ENCODE data around the gene CIDEC. TPM values are rescaled to one million over a fixed set of nuclear protein-coding genes. Genes with fewer than 3 reads are reported as not detected.

CIDEC gene
- total and polyA plus RNA-seq, 4 donors: 0.28 to 4.2 (median 0.59) TPM; not detected in 1

DNA sequence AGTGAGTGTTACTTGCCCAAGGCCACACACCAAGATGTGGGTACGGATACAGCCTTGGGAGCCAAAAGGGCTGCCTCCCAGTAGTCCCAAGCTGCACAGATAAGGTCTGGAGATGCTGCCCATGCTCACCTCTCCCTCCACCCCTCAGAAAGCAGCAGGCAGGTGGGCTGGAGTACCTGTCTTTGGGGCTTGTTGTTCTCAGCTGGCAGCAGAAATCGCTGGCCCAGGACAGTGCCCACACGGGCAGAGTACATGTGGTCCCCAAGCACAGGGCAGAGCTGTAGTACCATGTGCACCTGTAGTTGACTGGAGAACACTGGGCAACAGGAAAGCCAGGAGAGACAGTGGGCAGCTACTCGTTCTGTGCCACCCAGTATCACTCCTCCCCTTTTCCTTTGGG is 41.2 kb downstream of the CIDEC start:
- TF ChIP-seq NR2F2 (IDR thresholded peaks at IDR 0.05) (no peak), YY1 (IDR thresholded peaks at IDR 0.05) (no peak), CTCF (IDR thresholded peaks at IDR 0.05; ENCODE audit: low read depth, low read length, missing input control) (no peak), RXRA (IDR thresholded peaks at IDR 0.05) (no peak), HNF4G (IDR thresholded peaks at IDR 0.05) (no peak), FOXA2 (IDR thresholded peaks at IDR 0.05) (no peak), SP1 (IDR thresholded peaks at IDR 0.05) (no peak), EGR1 (IDR thresholded peaks at IDR 0.05; ENCODE audit: low read depth in 2 of 2) (no peak), GABPA (IDR thresholded peaks at IDR 0.05 in 1 of 2, conservative IDR thresholded peaks at IDR 0.05 in 1 of 2) (no peak), JUND (IDR thresholded peaks at IDR 0.05) (no peak)
- Histone ChIP-seq H3K27me3 (ENCODE audit: control insufficient read depth in 4 of 4, insufficient read depth in 4 of 4, low read length in 3 of 4) (no peaks in the 10 kb centered on the region), H3K27ac (ENCODE audit: low read depth in 1 of 2, low read length in 2 of 2) (no peak overlapping the region), H3K36me3 (ENCODE audit: control insufficient read depth in 4 of 4, insufficient read depth in 3 of 4, low read depth in 1 of 4, low read length in 3 of 4) (peaks cover 4 to 38% (median 18%) of the 10 kb centered on the region in 4 donors), H3K4me1 (ENCODE audit: control insufficient read depth in 4 of 4, insufficient read depth in 4 of 4, low read length in 3 of 4) (peaks cover 2 to 10% (median 6%) of the 10 kb centered on the region in 4 donors), H3K9ac (ENCODE audit: low read depth in 1 of 2, low read length in 2 of 2) (no peak overlapping the region), H3K9me3 (ENCODE audit: control insufficient read depth in 4 of 4, low read length in 3 of 4) (no peaks in the 10 kb centered on the region), H3K4me3 (ENCODE audit: low read depth in 1 of 3, low read length in 3 of 3) (no peak overlapping the region)
- no peak for DNase-seq (ENCODE audit: low spot score)
- 91% methylated on average over 4 of the region's 4 CpGs for WGBS

- H3K9me3 ChIP-seq (ENCODE audit: control insufficient read depth in 4 of 4, low read length in 3 of 4): no peaks in the 10 kb centered on the region
- H3K4me3 ChIP-seq (ENCODE audit: low read depth in 1 of 3, low read length in 3 of 3): no peak overlapping the region
- DNase-seq (ENCODE audit: low spot score): no peak
- no peak overlapping the region for H3K27ac ChIP-seq (ENCODE audit: low read depth in 1 of 2, low read length in 2 of 2)
- no peaks in the 10 kb centered on the region for H3K27me3 ChIP-seq (ENCODE audit: control insufficient read depth in 4 of 4, insufficient read depth in 4 of 4, low read length in 3 of 4)
- no peak overlapping the region for H3K9ac ChIP-seq (ENCODE audit: low read depth in 1 of 2, low read length in 2 of 2)
- peaks cover under 1 to 5% (median 2%) of the 10 kb centered on the region in 4 donors for H3K4me1 ChIP-seq (ENCODE audit: control insufficient read depth in 4 of 4, insufficient read depth in 4 of 4, low read length in 3 of 4)
- peaks cover 4 to 39% (median 18%) of the 10 kb centered on the region in 4 donors for H3K36me3 ChIP-seq (ENCODE audit: control insufficient read depth in 4 of 4, insufficient read depth in 3 of 4, low read depth in 1 of 4, low read length in 3 of 4)
- 91% methylated on average over 12 of the region's 12 CpGs for WGBS
- TF ChIP-seq SP1 (IDR thresholded peaks at IDR 0.05) (no peak), YY1 (IDR thresholded peaks at IDR 0.05) (no peak), JUND (IDR thresholded peaks at IDR 0.05) (no peak), EGR1 (IDR thresholded peaks at IDR 0.05; ENCODE audit: low read depth in 2 of 2) (no peak), RAD21 (IDR thresholded peaks at IDR 0.05) (no peak), ATF3 (IDR thresholded peaks at IDR 0.05) (no peak), FOXA1 (IDR thresholded peaks at IDR 0.05) (no peak), CTCF (IDR thresholded peaks at IDR 0.05; ENCODE audit: low read depth, low read length, missing input control) (no peak), ZBTB33 (IDR thresholded peaks at IDR 0.05) (no peak), FOXA2 (IDR thresholded peaks at IDR 0.05) (no peak), RXRA (IDR thresholded peaks at IDR 0.05) (no peak), REST (IDR thresholded peaks at IDR 0.05) (no peak), TAF1 (conservative IDR thresholded peaks at IDR 0.05) (no peak)
- TF ChIP-seq, protein P1, sequence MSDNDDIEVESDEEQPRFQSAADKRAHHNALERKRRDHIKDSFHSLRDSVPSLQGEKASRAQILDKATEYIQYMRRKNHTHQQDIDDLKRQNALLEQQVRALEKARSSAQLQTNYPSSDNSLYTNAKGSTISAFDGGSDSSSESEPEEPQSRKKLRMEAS (IDR thresholded peaks at IDR 0.05): no peak
Observed at GRCh38 chr3:9837701-9838582, 42.1 kb downstream of the CIDEC start.

Data from liver (tissue), 9 donors.